PC-9 (cell line): ENCODE data around the gene RANBP10.

Experiments used
- EZH2 ChIP-seq: fragments of 200-600 bp; sonication (generic); IDR thresholded peaks from 2 replicates; pipeline ENCODE4 v1.8.0; 2017; ENCODE audit warnings: antibody characterized with exemption, low read depth
- TF ChIP-seq, protein P1 (sequence below): fragments of 200-600 bp; sonication (generic); conservative IDR thresholded peaks from 2 replicates; pipeline ENCODE4 v1.6.1; 2017; ENCODE audit warnings: mixed run types, antibody characterized with exemption, mild to moderate bottlenecking, moderate library complexity

DNA sequence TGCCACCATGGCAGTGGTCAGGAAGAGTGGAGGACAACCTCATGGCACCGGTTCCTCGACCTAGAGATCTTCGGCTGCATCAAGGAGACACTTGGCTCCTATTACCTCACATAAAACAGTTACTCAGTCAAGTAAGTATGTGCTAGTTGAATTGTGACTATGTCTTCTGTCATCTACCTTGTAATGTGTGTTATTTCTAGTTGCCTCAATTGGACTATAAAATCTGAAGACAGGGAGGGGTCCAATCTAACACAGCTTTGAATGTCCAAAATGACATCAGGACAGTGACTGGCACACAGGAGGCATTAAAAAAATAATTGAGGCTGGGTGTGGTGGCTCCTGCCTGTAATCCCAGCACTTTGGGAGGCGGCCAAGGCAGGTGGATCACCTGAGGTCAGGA is 122.6 kb downstream of the RANBP10 start:
- TF ChIP-seq, protein P1, sequence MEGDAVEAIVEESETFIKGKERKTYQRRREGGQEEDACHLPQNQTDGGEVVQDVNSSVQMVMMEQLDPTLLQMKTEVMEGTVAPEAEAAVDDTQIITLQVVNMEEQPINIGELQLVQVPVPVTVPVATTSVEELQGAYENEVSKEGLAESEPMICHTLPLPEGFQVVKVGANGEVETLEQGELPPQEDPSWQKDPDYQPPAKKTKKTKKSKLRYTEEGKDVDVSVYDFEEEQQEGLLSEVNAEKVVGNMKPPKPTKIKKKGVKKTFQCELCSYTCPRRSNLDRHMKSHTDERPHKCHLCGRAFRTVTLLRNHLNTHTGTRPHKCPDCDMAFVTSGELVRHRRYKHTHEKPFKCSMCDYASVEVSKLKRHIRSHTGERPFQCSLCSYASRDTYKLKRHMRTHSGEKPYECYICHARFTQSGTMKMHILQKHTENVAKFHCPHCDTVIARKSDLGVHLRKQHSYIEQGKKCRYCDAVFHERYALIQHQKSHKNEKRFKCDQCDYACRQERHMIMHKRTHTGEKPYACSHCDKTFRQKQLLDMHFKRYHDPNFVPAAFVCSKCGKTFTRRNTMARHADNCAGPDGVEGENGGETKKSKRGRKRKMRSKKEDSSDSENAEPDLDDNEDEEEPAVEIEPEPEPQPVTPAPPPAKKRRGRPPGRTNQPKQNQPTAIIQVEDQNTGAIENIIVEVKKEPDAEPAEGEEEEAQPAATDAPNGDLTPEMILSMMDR = no peak
- no peak for TF ChIP-seq EZH2
